ENCODE data around the gene NT5C1A.

Gene NT5C1A

DNA sequence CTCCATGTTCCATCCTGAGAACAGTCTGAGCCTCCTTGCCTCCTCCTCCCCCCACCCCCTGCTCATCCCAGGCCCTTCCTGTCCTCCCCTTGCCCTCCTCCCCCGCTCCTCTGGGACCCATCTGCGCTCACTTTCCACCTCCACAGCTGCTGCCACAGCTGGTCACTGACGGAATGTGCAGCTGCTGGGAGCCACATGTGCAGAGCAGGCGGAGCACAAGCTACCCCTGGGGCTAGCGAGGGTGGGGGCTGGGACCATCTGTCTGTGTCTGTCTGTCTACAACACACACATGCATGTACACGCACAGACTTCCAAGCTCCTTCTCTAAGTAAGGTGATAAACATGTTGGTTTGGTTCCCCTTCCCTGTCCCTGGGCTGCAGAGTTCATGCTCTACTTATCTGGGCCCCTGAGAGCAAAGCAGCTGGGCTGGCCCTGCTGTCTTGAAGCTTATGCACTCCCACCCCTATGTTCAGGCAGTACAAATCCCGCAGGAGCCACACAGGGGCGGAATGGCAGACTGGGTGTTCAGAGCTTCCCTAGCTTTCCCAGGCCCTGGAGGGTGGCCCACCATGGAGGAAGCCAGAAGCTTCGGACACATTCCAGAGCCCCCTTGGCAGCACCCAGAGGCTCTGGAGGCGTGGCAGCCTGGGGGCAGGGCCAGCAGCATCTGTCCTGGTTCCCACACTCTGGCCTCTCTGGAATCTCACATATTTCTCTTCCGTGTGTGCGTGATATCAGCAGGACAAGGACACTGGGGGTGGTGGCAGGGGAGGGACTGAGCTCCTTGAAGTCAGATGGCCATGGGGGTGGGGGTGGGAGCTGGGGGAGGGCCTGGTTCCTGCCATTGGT lies 25.4 kb downstream of the NT5C1A start:
- TF ChIP-seq ZNF274 (IDR thresholded peaks at IDR 0.05; ENCODE audit: low read depth, low read length), result no peak
- H3K4me3 ChIP-seq (ENCODE audit: low read length), result no peak overlapping the region

DNA sequence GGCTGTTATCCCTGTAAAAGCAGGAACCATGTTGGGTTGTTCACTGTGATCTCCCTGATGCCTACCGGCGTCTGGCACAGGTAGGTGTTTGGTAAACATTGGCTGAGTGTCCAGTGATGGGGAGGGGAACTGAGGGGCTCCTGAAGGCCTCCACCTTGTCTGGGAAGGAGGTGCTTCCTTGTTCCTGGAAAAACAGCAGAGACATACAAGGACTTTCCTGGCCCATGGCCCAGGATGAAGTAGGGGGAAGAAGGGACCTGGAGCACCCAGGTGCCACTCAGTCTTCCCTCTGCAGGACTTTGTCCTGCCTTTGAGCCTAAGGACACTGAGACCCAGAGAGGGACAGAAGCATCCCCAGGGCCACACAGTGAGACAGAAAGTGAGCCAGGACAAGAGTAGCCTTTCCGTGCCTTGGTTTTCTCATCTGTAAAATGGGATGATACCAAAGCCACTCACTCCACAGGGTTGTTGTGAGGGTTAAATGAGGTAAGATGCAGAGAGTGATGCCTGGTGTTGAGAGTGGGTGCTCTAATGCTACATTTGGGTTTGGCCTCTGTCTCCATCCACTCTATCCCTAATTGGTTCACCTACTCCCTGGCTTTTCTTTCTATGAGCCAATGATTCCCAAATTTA lies 26.4 kb downstream of the NT5C1A start:
- H3K4me3 ChIP-seq (ENCODE audit: low read length), result no peak overlapping the region
- TF ChIP-seq ZNF274 (IDR thresholded peaks at IDR 0.05; ENCODE audit: low read depth, low read length), result no peak

DNA sequence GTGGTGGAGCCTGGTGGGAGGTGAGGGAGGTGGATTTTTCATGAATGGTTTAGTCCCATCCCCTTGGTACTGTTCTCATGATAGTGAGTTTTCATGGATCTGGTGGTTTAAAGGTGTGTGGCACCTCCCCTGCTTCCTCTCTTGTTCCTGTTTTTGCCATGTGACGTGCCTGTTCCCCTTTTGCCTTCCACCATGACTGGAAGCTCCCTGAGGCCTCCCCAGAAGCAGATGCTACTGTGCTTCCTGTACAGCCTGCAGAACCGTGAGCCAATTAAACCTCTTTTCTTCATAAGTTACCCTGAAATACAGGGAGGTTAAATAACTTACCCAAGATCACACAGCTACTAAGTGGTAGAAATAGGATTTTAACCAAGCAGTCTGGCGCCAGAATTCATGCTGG lies 28.2 kb downstream of the NT5C1A start:
- no peak overlapping the region for H3K4me3 ChIP-seq (ENCODE audit: low read length)
- no peak for TF ChIP-seq ZNF274 (IDR thresholded peaks at IDR 0.05; ENCODE audit: low read depth, low read length)

DNA sequence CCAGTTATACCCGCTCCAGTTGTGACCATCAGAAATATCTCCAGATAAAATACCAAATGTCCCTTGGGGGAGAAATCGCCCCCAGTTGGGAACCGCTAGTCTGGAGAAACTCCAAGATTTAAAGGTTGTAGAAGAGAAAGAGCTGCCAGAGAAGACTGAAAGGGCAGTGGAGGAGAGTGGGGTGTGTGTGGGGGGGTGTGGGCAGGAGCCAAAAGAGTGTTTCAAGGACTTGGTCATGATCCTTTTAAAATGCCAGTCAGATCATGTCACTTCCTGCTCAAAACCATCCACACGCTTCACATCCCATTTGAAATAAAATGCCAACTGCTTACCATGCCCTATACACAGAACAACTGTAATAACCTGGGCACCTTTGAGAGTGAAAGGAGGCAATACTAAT lies 29.1 kb downstream of the NT5C1A start:
- H3K4me3 ChIP-seq (ENCODE audit: low read length), result no peak overlapping the region

DNA sequence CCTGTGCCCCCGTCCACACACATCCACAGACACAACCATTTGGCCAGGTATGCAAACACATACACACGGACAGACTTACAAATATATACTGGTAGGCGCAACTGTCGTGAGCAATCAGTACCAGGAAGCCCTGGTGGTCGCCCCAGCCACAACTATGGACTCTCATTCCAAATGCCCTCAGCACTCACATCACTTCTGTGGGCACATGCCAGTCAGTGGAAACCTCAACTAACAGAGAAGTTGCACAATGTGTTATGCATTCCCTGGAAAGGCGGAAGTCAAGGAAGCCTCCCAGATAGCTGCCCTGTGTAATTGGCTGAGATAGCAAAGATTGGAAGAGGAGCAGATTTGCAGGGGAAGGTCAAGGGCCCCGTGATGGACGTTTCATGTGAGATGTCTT lies 31.0 kb downstream of the NT5C1A start:
- no peak for TF ChIP-seq ZNF274 (IDR thresholded peaks at IDR 0.05; ENCODE audit: low read depth, low read length)
- no peak overlapping the region for H3K4me3 ChIP-seq (ENCODE audit: low read length)

More for the DNA sequence above, 29.1 kb downstream of the NT5C1A start:
- no peak for TF ChIP-seq ZNF274 (IDR thresholded peaks at IDR 0.05; ENCODE audit: low read depth, low read length)

DNA sequence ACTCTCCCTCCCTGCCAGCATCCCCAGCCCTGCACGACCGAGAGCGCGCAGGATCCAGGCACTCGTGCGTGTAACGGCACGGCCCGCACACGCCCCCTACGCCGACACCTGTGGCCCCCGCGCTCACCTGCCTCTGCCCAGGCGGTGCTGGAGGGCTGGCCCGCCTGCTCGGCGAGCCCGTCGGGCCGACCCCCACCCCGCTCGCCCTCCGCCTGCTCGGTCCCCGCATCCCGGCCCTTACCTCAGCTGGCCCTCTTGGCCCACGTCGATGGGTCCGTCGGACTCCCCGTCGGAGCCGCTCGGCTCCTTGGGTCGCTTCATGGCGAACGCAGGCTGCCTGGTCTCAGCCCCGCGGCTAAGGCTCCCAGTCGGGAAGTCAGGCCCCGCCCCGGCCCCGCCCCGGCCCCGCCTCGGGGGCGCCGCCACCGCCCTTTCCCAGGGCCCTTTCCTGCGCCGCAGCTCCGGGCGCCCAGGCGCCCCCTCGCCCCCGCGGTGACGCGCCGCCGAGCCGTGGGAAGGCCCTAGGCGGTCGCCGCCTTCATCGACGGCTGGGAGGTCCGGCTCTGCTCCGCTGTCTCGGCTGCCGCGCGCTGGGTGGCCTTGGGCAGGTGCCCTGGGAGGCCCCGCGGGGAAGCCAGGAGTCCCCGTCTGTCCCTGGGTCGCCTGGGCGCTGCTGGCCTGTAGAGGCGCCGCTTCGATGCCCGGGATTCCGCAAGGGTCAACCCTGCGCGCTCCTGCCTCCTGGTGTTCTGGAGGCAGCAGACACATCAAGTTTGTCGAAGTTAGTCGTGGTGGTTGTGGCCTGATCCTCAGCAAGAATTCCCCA lies 32.4 kb downstream of the NT5C1A start, which contains the start of gene HEYL:
Gene HEYL, minus strand, starts transcription at position 339 of the 826 bp plus-strand sequence. Its CDS starts 18 bp downstream, at position 321.
- TF ChIP-seq ZNF274 (IDR thresholded peaks at IDR 0.05; ENCODE audit: low read depth, low read length), result no peak
- H3K4me3 ChIP-seq (ENCODE audit: low read length), result no peak within 1 kb of the TSS; the same call in 1 of the 2 replicates

DNA sequence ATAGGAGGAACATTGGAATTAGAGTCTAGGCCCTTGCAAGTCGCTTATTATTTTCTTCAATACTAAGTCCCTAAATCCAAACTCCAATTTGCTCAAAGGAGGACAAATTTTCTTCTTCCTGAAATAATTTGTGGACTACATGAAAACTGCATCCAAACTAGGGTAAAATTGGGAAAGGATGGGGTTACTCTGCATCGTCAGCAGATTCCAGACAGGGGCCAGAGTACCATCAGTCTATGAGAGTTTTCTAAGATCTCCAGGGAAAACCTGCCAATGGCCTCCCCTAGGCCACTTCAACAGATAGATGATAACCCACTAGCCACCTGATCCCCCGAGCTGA lies 33.0 kb downstream of the NT5C1A start:
- TF ChIP-seq ZNF274 (IDR thresholded peaks at IDR 0.05; ENCODE audit: low read depth, low read length), result no peak

DNA sequence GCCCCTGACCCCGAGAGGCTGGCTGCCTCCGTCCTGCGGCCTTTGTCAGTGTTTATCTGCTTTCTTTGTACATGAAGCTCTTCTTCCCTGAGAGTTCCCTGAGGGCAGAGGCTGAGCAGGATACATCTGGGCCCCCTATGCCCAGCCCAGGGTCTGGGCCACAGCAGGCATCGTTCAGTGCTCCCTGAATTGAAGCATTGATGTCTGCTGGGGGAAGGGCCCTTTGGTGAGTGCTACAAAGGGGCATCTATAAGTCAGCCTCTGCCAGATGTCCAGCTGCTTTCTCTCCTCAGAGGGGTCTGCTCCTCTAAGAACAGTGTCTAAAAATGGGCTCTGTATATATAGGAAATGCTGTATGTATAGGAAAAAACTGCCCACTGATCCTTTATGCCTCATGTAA lies 34.5 kb downstream of the NT5C1A start:
- H3K4me3 ChIP-seq (ENCODE audit: low read length), result no peak overlapping the region
- TF ChIP-seq ZNF274 (IDR thresholded peaks at IDR 0.05; ENCODE audit: low read depth, low read length), result no peak

More for the DNA sequence above, 33.0 kb downstream of the NT5C1A start:
- H3K4me3 ChIP-seq (ENCODE audit: low read length), result no peak overlapping the region

DNA sequence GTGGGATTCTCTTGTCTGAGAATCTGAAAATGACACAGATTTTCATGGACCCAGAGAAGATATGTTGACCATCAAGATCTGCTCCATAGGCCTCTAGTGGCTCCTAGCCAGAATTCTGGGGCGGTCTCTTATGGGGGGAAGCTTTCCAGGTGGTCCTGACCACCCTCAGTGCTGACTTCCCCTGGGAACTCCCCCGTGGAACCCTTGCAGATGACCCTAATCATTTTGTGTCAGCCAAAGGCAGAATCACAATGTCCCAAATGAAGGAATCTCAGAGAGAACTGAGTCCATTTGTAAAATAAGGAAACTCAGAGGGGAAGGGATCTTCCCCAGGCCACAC lies 36.1 kb downstream of the NT5C1A start:
- TF ChIP-seq ZNF274 (IDR thresholded peaks at IDR 0.05; ENCODE audit: low read depth, low read length), result no peak
- H3K4me3 ChIP-seq (ENCODE audit: low read length), result no peak overlapping the region

DNA sequence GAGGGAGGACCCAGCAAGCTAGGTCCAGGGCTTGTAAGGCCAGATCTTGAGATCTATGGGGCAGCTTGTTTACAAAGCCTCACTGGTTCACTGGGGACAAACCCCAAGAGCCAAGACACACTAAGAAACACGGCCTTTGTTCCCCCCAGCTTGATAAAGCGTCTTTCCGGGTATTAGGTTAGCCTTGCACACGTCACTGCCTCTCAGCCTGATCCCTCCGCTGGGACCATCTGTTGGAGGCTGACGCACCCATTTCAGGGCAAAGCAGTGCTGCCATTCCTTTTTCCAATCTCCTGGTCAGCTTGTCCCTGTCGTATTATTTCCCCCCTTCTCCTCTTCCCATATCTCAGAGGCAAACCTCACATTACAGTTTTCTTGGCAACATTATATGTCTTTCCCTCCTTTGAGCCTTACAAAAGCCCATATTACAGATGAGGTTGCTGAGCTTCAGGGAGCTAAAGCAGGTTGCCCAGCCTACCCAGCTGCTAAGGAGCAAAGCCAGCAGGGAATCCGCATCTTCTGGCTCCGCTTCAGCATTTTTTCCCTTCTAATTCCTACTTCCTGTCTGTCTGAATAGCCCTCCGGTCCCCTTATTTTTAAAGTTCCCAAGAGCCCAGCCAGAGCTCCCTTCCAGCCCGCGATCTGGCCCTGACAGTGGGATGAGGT lies 36.6 kb downstream of the NT5C1A start:
- TF ChIP-seq ZNF274 (IDR thresholded peaks at IDR 0.05; ENCODE audit: low read depth, low read length), result no peak
- H3K4me3 ChIP-seq (ENCODE audit: low read length), result no peak overlapping the region

DNA sequence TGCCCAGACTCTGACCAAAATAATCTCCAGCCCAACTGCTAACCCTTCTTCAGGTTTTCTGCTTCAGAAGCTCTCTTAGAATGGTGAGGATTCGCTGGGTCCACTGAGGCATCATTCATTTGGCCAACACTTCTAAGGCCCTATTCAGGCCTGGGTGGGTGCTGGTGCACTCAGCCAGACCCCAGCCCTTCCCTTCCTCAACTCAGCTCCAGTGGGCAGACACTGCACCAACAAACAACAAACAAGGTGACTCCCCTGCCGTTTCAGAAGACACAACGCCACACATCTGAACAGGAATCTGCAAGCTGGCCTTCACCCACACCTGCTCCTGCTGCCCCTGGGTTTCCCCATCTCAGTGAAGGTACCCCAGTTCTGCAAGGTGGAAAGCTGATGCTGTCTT lies 38.5 kb downstream of the NT5C1A start:
- H3K4me3 ChIP-seq (ENCODE audit: low read length), result no peak overlapping the region

DNA sequence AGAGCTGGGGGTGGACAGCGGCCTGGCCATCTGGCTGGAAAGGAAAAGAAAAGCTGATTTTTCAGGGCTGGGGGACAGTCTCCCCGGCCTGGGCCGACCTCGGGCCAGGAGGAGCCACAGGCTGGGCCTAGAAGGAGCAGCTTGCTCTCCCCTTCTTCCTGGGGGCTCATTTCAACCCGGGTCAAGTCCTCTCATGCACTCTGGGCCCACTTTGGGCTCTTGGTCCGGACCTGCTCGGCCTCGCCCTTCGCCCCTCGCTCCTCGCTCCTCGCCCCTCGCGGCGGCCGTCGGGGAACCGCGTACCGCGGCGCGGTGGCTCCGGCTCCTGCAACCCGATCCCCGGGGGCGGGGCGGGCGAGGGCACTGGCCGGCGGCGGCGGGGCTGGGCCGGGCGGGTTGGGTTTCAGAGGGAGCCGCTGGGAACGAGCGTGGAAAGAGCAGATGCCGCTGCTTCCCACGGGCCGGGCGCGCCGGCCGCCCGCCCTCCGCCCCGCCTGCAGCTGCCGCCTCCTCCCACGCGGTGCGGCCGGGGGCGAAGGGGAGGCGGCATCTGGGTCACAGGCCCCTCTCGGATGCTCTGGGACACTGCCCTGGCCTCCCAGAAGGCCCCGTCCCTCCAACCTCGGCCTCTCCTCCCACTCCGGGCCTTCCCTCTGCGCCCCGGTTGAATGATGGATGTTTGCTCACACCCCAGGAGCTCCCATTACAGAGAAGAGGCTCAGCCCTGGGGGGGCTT lies 39.1 kb downstream of the NT5C1A start:
- H3K4me3 ChIP-seq (ENCODE audit: low read length), result no peak overlapping the region
- no peak for TF ChIP-seq ZNF274 (IDR thresholded peaks at IDR 0.05; ENCODE audit: low read depth, low read length)

More for the DNA sequence above, 38.5 kb downstream of the NT5C1A start:
- TF ChIP-seq ZNF274 (IDR thresholded peaks at IDR 0.05; ENCODE audit: low read depth, low read length), result no peak

DNA sequence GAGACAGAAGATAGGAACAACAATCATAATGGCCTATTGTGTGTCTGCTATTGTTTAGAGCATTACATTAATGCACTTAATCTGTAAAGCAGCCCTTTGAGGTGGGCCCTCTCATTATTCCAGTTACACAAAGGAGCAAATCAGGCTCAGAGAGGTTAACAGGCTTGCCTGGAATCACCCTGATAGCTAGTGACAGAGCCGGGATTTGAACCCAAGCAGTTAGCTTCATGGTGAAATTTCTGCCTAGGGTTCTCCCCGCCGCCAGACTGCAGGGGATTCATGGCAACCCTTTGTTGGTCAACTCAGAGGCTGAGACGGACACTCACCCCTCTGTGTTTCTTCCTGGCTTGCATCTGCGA lies 39.6 kb downstream of the NT5C1A start:
- no peak for TF ChIP-seq ZNF274 (IDR thresholded peaks at IDR 0.05; ENCODE audit: low read depth, low read length)
- H3K4me3 ChIP-seq (ENCODE audit: low read length), result no peak overlapping the region
